Measurements from ENCODE around the gene GGTLC3.
"Not testable (repeated sequence)": the region's sequence is repeated elsewhere in the genome, so short reads cannot be mapped to it uniquely, and the experiment has no call there.

DNA sequence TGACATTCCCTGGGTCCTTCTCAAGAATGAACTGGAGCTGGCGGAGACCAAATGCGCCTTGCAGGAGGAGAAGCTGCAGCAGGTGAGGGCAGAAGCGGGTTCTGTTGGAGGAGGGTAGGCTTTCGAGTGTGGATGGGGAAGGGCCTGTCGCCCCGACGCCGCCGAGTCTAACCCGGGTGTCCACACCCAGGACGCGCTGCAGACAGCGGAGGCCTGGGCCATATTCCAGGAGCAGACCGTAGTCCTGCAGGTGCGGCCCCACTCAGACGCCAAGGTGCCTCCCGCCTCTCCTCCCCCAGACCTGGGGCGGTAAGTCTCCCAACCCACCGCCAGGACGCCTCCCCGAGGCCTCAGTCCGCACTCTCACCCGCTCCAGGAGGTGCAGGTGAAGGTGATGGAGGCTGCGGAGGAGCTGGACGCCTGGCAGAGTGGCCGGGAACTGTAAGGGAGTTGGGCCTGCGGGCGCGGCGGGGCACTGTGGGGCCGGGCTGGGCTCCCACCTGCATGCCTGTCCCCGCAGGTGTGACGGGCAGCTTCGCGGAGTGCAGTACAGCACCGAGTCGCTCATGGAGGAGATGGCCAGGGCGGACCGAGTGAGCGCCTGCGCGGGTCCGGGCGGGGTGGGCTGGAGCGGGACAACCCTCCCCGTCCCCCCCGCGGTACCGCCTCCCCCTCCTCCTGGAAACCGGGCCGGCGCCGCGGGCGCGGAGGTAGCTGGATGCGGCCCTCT, 11.6 kb upstream of the GGTLC3 start:
- not testable (repeated sequence) for TF ChIP-seq ZNF274 (IDR thresholded peaks at IDR 0.05; ENCODE audit: low read depth, low read length); YY1 (IDR thresholded peaks at IDR 0.05; ENCODE audit: insufficient read depth, insufficient read length)
